MV-4-11 (cell line): ENCODE results near the gene ZNRD2.
"Not testable (repeated sequence)": the region's sequence is repeated elsewhere in the genome, so short reads cannot be mapped to it uniquely, and the experiment has no call there.

Experiments
- DNase-seq: peaks from one replicate; lab custom pipeline; 2025; lab: John Stamatoyannopoulos, UW

Gene ZNRD2, protein sequence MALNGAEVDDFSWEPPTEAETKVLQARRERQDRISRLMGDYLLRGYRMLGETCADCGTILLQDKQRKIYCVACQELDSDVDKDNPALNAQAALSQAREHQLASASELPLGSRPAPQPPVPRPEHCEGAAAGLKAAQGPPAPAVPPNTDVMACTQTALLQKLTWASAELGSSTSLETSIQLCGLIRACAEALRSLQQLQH

GRCh38 chr11:65569973-65570918 lies at the start of gene ZNRD2:
TSS of gene ZNRD2 (plus strand) at chr11:65570477. CDS start at chr11:65570492, 15 bp downstream.
- peak; percentile 99 for DNase-seq

GRCh38 chr11:65521777-65522521 lies 48.3 kb upstream of the ZNRD2 start:
- DNase-seq, result not testable (repeated sequence)

- peak; percentile 79 for DNase-seq
Measured at GRCh38 chr11:65522718-65523630, 47.3 kb upstream of the ZNRD2 start.

DNA sequence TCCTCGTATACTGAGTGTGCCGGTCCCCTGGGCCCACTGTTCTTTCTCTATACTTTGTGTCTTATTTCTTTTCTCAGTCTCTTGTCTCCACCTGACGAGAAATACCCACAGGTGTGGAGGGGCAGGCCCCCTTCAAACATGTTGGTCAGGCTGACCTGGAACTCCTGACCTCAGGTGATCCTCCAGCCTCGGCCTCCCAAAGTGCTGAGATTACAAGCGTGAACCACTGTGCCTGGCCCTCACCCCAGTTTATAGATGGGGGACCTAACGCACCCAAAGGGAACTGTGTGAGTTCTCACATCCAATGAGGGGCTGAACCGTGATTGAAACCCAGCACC lies 46.7 kb upstream of the ZNRD2 start:
- not testable (repeated sequence) for DNase-seq

DNA sequence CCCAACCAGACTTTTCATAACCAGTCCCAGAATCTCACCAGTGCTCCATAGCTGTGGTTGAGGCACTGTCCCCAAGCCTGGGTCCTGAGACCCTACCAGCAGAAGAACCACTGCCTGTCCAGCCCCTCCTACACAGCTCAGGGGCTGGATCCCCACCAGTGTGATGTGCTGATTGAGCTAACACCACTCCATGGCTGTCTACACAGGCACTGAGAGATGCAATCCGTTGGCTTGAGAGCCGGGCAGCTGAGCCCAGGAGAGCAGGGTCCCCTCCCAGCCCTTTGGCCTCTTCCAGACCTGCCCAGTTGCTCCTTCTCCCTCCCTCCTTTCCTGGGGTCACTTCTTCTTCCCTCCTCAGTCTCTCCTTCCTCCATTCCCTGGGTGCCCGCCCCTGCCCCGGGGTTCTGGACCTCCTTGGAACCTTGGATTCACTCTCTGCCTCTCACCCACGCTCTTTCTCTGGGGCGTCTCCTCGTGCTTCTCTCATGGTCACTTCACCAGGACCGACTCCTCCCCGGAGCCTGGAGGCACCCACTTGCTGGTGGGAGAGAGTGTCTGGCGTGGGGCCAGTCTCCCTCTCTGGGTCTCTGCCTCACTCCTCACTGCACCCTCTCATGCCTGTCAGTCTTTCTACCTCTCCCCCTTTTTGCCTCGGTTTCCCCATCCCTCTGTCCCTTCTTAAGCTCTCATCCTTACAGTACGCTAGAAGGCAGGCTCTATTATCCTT lies 46.1 kb upstream of the ZNRD2 start:
- no peak for DNase-seq

DNA sequence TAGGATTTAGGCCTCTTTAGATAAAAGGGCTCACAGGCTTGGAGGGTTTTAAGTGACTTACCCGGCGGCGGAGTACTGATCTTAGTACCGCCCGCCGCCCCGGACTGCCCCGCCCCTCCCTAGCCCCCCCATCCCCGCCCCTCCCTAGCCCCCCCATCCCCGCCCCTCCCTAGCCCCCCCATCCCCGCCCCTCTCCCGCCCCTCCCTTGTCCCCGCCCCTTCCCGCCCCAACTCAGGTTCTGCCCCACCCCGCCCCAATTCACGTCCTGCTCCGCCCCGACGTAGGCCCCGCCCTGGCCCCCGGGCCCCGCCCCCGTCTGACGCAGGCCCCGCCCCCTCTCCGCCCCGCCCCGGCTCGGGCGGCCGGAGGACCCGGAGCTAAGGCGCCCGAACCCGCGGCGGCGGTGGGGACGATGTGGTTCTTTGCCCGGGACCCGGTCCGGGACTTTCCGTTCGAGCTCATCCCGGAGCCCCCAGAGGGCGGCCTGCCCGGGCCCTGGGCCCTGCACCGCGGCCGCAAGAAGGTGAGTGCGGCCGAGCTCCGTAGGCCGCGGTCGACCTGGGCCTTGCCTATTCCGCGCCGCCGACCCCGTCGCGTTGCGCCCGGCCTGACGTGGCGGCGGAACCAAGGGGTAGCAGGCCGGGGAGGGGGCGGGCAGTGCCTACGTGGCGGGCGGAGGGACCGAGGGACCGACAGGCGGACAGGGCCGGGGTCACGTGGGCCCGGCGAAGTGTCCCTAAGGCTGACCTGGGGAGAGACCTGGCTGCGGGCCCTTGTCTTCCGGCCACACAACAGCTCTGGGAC lies 45.3 kb upstream of the ZNRD2 start, which contains the start of gene SCYL1:
TSS of gene SCYL1 (plus strand) at position 343 of the 805 bp plus-strand sequence. CDS start at position 414, 71 bp downstream.
- no peak for DNase-seq

DNA sequence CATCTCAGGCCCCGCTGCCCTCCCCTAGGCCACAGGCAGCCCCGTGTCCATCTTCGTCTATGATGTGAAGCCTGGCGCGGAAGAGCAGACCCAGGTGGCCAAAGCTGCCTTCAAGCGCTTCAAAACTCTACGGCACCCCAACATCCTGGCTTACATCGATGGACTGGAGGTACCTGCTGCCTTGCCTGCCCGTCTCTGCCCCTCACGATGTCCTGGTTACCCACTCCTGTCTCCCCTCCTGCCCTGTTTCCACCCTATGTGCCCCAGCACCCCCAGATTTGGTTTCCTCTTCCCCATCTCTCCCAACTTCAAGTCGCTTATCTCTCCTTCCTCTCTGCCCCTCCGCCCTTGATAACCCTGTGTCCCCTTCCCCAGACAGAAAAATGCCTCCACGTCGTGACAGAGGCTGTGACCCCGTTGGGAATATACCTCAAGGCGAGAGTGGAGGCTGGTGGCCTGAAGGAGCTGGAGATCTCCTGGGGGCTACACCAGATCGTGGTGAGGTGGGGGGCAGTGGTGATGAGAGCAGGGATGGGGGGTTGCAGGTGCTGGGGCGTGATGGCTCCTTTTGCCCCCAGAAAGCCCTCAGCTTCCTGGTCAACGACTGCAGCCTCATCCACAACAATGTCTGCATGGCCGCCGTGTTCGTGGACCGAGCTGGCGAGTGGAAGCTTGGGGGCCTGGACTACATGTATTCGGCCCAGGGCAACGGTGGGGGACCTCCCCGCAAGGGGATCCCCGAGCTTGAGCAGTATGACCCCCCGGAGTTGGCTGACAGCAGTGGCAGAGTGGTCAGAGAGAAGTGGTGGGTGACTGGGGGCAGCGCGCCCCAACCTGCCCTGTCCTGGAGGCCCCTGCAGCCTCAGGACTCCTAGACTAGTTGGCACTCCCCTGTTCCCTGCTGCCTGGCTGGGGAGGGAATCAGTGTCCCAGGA lies 44.5 kb upstream of the ZNRD2 start:
- no peak for DNase-seq

DNA sequence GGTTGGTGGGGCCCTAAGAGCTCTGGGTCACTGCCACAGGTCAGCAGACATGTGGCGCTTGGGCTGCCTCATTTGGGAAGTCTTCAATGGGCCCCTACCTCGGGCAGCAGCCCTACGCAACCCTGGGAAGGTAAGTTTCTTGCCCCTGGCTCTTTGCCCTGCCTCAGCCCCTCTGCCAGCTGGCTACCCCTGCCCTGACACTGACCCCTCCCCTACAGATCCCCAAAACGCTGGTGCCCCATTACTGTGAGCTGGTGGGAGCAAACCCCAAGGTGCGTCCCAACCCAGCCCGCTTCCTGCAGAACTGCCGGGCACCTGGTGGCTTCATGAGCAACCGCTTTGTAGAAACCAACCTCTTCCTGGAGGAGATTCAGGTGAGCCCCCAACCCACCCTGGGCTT lies 43.5 kb upstream of the ZNRD2 start:
- DNase-seq, result no peak

DNA sequence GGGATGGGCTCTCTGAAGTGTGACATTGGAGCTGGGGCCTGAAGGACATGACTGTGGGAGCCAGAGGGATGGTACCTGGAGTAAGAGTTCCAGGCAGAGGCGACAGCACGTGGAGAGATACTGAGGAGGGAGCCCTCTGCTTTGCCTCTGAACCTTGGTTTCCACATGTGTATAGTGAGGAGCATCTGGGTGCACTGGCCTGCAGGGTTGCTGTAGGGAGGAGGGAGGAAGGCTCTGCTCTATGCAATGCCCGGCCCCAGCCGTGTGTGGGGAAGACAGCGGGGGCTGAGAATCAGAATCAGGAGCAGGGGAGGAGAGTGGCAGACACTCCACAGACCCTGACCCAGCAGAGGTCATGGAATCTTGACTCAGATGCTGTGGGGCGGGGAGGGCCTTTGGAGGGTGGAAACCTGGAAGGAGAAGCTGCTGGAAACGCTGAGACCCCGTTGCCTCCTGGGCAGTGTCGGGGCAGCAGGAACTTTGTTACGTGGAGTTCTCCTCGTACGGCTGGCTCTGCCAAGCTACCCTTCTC lies 41.4 kb upstream of the ZNRD2 start:
- DNase-seq, result no peak

DNA sequence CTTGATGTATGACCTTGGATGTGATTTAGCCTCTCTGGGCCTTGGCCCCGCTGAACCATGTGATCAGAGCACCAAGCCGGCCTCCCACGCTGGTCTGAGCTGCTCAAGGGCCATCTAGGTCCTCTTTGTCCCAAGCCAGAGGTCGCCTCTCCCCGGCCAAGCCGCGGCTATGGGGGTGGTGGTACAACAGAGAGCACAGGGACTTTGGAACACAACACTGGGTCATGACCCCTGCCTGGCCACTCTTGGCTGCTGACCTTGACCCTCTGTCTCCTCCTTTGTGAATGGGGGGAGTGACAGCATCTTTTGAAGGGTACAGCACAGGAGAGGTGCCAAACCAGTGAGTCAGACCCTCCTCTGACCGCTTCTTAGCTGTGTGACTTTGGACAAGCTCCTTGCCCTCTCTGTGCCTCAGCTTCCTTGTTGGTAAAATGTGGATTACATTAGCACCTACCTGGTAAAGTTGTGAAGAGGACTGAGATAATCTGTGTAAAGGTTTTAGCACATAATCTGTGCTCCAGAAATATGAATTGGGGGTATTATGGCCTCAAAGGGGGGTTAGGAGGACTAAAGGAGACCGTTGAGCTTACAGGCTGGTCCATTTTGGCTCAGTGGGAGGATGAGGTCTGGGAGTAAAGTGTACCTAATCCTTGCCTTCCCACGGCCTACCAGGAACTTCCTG lies 40.7 kb upstream of the ZNRD2 start:
- no peak for DNase-seq

GRCh38 chr11:65530157-65530496 lies 40.1 kb upstream of the ZNRD2 start:
- peak; percentile 11 for DNase-seq

DNA sequence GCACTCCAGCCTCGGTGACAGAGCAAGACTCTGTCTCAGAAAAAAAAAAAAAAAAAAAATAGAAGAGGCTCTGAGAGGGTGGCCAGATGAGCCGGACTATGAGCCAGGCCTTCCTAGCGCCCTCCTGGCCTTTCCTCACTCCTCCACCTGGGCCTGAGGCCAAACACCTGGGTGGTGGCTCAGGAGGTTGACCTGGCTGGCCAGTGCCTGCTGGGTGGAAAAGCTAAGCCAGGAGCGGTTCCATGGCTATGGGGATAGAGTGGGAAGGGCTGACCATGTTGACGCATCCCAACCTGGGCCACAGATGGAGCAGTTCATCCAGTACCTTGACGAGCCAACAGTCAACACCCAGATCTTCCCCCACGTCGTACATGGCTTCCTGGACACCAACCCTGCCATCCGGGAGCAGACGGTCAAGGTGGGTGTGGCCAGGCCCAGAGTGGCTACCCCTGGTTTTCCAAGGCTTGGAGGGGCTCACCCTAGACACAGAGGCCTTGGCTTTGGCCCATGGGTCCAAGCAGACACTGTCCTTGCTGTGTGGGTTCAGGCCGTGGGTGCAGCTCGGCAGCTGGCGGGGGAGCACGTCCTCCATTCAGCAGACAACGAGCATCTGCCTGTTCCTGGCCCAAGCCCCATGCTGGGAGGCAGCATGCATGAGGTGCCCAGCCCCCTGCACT lies 37.8 kb upstream of the ZNRD2 start:
- DNase-seq, result no peak

DNA sequence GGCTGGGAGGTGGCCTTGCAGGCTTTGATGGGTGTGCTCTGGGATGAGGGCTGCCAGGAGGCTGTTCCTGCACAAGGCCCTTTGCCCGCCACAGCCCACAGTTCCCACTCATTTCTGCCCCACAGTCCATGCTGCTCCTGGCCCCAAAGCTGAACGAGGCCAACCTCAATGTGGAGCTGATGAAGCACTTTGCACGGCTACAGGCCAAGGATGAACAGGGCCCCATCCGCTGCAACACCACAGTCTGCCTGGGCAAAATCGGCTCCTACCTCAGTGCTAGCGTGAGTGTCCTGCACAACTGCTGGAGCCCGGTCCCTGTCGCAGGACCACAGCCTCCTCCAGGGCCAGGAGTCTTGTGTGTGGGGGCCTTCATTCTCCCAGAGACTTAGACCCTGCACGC lies 35.2 kb upstream of the ZNRD2 start:
- no peak for DNase-seq

GRCh38 chr11:65536412-65537295 lies 33.6 kb upstream of the ZNRD2 start:
- DNase-seq, result no peak

- DNase-seq, result no peak
Measured at GRCh38 chr11:65537296-65537597, 33.0 kb upstream of the ZNRD2 start.

- no peak for DNase-seq
Measured at GRCh38 chr11:65537620-65538231, 32.6 kb upstream of the ZNRD2 start.
